Measurements from ENCODE around the gene SPATA31A3.
"Not testable (repeated sequence)": the region's sequence is repeated elsewhere in the genome, so short reads cannot be mapped to it uniquely, and the experiment has no call there.

- not testable (repeated sequence) for TF ChIP-seq POLR2AphosphoS5 (IDR thresholded peaks at IDR 0.05; ENCODE audit: low read depth, low read length); POLR2A (IDR thresholded peaks at IDR 0.05; ENCODE audit: borderline replicate concordance, extremely low read depth, insufficient read depth, insufficient read length); RAD21 (IDR thresholded peaks at IDR 0.05; ENCODE audit: low read depth); CTCF (IDR thresholded peaks at IDR 0.05 in 2 of 3, conservative IDR thresholded peaks at IDR 0.05 in 1 of 3; ENCODE audit: borderline replicate concordance in 1 of 3, insufficient read depth in 1 of 3, low read depth in 2 of 3, low read length in 2 of 3); YY1 (IDR thresholded peaks at IDR 0.05; ENCODE audit: extremely low read depth, insufficient replicate concordance, low read depth, low read length); SP1 (IDR thresholded peaks at IDR 0.05; ENCODE audit: low read depth); EZH2 (IDR thresholded peaks at IDR 0.05); MAX (IDR thresholded peaks at IDR 0.05)
Measured at GRCh38 chr9:66942400-66943155, 49.8 kb downstream of the SPATA31A3 start.
